Tibial artery (tissue), 4 donors: ENCODE measurements around the gene PHLDB1.
A peak's percentile ranks its signal among the peaks of the same experiment; 100 is the strongest.
"Not testable (repeated sequence)": the region's sequence is repeated elsewhere in the genome, so short reads cannot be mapped to it uniquely, and the experiment has no call there.

Experiments
- DNase-seq, 2 donors: peaks; one replicate each; pipeline ENCODE4 v3.0.0-alpha.2; 2019
- H3K27ac ChIP-seq, 2 donors: fragments of 200-600 bp; sonication (generic) in 1 of 2; 1 replicate in 1 of 2; 2 replicates in 1 of 2; pipeline ENCODE4 v1.5.1; 2018 to 2019; ENCODE audit warnings: mild to moderate bottlenecking in 1 of 2
- H3K27me3 ChIP-seq, 2 donors: fragments of 200-600 bp; sonication (generic) in 1 of 2; one replicate each; pipeline versions ENCODE4 v1.5.1 to v1.6.0; 2016 to 2019
- H3K36me3 ChIP-seq, 3 donors: fragments of 200-600 bp; sonication (generic) in 2 of 3; one replicate each; pipeline ENCODE4 v1.5.1; 2016 to 2019; ENCODE audit warnings: mild to moderate bottlenecking in 2 of 3
- H3K4me1 ChIP-seq, 4 donors: fragments of 200-600 bp; sonication (generic) in 2 of 4; 1 replicate in 3 of 4; 2 replicates in 1 of 4; pipeline ENCODE4 v1.5.1; 2016 to 2019
- H3K4me3 ChIP-seq, 2 donors: fragments of 200-600 bp; sonication (generic) in 1 of 2; 1 replicate in 1 of 2; 2 replicates in 1 of 2; pipeline ENCODE4 v1.5.1; 2018 to 2019; ENCODE audit warnings: mild to moderate bottlenecking in 2 of 2
- H3K9me3 ChIP-seq, 3 donors: fragments of 200-600 bp; sonication (generic) in 1 of 3; one replicate each; pipeline ENCODE4 v1.5.1; 2016 to 2019
- CTCF ChIP-seq, 2 experiments: fragments of 200-600 bp in 1 of 2; fragments of 450-650 bp in 1 of 2; IDR thresholded peaks; one replicate each; pipeline ENCODE4 v1.5.1; 2017 to 2019; ENCODE audit warnings: antibody characterized with exemption in 2 of 2, mild to moderate bottlenecking in 1 of 2, moderate library complexity in 1 of 2
- intact Hi-C: fragments of 100-400 bp; cut with DNase I; formaldehyde crosslinking; loops from one replicate; pipeline ENCODE4 v1.15.0; 2023; ENCODE audit warnings: low total_unique reads

Gene PHLDB1

GRCh38 chr11:118602331-118602730 is 5.1 kb upstream of the PHLDB1 start:
- Histone ChIP-seq H3K36me3 (peaks cover 52 to 61% (median 53%) of the 10 kb centered on the region in 3 donors), H3K9me3 (no peaks in the 10 kb centered on the region), H3K4me1 (peaks cover 0 to 35% (median 24%) of the 10 kb centered on the region in 4 donors), H3K27me3 (no peaks in the 10 kb centered on the region), H3K27ac (peak overlapping the region; percentile 42 to 93), H3K4me3 (no peak overlapping the region)
- TF ChIP-seq CTCF (IDR thresholded peaks at IDR 0.05): no peak
- intact Hi-C loops: no loop called here
- DNase-seq: no peak

GRCh38 chr11:118603709-118604108 is 3.7 kb upstream of the PHLDB1 start:
- Histone ChIP-seq H3K27ac (peak overlapping the region; percentile 93), H3K36me3 (peaks cover 39 to 47% (median 44%) of the 10 kb centered on the region in 3 donors), H3K4me1 (peaks cover 0 to 38% (median 26%) of the 10 kb centered on the region in 4 donors)
- H3K27me3 ChIP-seq, H3K9me3 ChIP-seq, DNase-seq, H3K4me3 ChIP-seq, intact Hi-C loops: not testable (repeated sequence)

- intact Hi-C loops: no loop called here
- Histone ChIP-seq H3K4me1 (peaks cover 0 to 47% (median 35%) of the 10 kb centered on the region in 4 donors), H3K4me3 (no peak overlapping the region)
These were observed 2.8 kb upstream of the PHLDB1 start for GRCh38 chr11:118604566-118604965.

GRCh38 chr11:118605116-118605867 is 2.1 kb upstream of the PHLDB1 start:
- Histone ChIP-seq H3K4me1 (peaks cover 0 to 54% (median 42%) of the 10 kb centered on the region in 4 donors), H3K27me3 (no peaks in the 10 kb centered on the region), H3K9me3 (no peaks in the 10 kb centered on the region), H3K27ac (peak overlapping the region; percentile 93), H3K4me3 (no peak overlapping the region), H3K36me3 (peaks cover 23 to 31% (median 28%) of the 10 kb centered on the region in 3 donors)
- intact Hi-C loops: loop anchor here (5.0 kb wide), 1 partner anchor 33 kb away; the partner anchor contains the start of gene ARCN1
- peak; percentile 88 to 92 for DNase-seq
- TF ChIP-seq CTCF (IDR thresholded peaks at IDR 0.05): no peak

More at GRCh38 chr11:118604566-118604965, 2.8 kb upstream of the PHLDB1 start:
- Histone ChIP-seq H3K27me3 (no peaks in the 10 kb centered on the region), H3K9me3 (no peaks in the 10 kb centered on the region), H3K27ac (peak overlapping the region; percentile 93), H3K36me3 (peaks cover 31 to 38% (median 36%) of the 10 kb centered on the region in 3 donors)
- no peak for DNase-seq
- no peak for TF ChIP-seq CTCF (IDR thresholded peaks at IDR 0.05)

- TF ChIP-seq CTCF (IDR thresholded peaks at IDR 0.05): no peak
- no peak for DNase-seq
- Histone ChIP-seq H3K4me3 (no peak overlapping the region), H3K4me1 (peaks cover 0 to 62% (median 52%) of the 10 kb centered on the region in 4 donors), H3K36me3 (peaks cover 13 to 21% (median 18%) of the 10 kb centered on the region in 3 donors), H3K27me3 (no peaks in the 10 kb centered on the region), H3K9me3 (no peaks in the 10 kb centered on the region), H3K27ac (peak overlapping the region; percentile 93)
- intact Hi-C loops: loop anchor here (5.0 kb wide), 1 partner anchor 34 kb away; the partner anchor contains the start of gene ARCN1
These were observed 1.1 kb upstream of the PHLDB1 start for GRCh38 chr11:118606157-118606843.

- Histone ChIP-seq H3K27ac (peak overlapping the region; percentile 93), H3K4me1 (peaks cover 0 to 65% (median 53%) of the 10 kb centered on the region in 4 donors), H3K36me3 (peaks cover 8 to 16% (median 14%) of the 10 kb centered on the region in 3 donors), H3K9me3 (no peaks in the 10 kb centered on the region), H3K27me3 (no peaks in the 10 kb centered on the region), H3K4me3 (no peak overlapping the region)
- no peak for TF ChIP-seq CTCF (IDR thresholded peaks at IDR 0.05)
- DNase-seq: no peak
- intact Hi-C loops: loop anchor here (5.0 kb wide), 1 partner anchor 35 kb away; the partner anchor contains the start of gene ARCN1
These were observed 579 bp upstream of the PHLDB1 start for GRCh38 chr11:118606844-118607228.
